Cerebellar nuclear complex (tissue), 1 donor: ENCODE results near the gene OR2T35.

ENCODE experiments used
- DNase-seq, 2 experiments: peaks; one replicate each; lab custom pipeline; 2025; lab: John Stamatoyannopoulos, UW

The OR2T35 gene

DNA sequence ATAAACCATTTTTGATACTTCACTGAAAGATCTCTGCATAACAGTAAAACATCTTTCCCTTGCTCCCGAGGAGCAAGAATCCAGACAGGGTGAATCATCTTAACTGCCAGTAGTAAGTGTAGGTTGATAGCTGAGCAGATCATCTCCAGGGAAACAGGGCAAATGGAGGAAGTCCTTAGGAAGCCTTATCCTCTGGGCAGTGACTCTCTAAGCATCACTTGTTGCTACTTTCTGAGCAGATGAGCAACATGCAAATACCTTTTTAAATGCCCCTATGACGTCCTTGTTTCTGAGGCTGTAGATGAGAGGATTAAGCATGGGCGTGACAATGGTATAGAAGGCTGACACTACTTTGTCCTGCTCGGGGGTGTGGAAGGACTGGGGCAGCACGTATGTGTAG is 19.1 kb downstream of the OR2T35 start:
- DNase-seq = no peak

DNA sequence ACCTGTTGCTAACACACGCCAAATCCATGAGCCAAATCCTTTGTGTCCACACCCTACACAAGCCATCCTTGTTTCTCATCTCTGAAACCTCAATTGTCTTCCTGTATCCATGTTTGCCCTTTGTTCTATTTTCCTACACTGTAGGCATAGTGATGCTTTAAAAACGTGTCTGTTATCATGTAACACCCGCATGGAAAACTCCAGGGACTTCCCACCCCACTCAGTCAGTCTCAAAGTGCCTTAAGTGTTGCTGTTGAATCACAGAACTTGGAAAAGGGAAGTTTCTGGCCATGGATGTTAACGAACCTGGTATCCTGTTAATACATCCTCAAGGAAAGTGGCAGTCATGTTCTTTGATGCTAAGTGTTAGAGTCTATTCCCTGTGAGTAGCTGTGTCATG is 19.9 kb downstream of the OR2T35 start:
- DNase-seq = no peak

DNA sequence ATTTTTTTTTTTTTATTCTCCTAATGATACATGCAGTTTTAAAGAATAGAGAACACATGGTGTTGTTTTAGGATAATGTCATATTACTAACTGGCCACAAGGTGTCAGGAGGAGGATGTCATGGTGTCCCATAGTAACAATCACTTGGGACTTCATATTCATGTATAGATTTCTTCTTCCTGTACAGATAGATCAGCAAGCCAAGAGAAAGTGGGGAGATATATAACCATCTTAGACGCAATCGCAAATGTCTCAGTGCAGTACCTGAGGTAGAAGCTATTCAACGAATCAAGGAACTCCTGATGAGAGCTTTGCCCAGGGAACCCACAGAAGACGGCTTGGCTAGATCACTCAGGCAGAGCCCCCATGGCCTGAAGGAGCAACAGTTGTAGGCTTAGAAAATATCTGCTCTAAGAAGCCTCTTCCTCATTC is 22.5 kb downstream of the OR2T35 start:
- DNase-seq = no peak

DNA sequence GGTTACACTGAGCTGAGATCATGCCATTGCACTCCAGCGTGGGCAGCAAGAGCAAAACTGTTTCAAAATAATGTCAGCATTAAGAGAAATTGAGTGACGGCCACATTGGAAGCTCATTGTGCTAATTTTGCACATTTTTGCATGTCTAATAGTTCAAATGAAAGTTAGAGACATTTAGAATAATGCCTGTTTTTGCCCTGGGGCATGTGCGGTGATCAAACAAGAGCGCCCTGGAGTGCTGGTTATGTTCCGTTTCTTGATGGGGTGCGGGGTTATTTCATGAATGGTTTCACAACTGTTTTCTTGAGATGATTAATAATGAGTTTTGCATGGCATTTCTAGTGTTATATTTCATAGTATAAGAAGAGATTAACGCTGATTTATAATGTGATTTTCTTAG is 23.3 kb downstream of the OR2T35 start:
- DNase-seq = no peak

DNA sequence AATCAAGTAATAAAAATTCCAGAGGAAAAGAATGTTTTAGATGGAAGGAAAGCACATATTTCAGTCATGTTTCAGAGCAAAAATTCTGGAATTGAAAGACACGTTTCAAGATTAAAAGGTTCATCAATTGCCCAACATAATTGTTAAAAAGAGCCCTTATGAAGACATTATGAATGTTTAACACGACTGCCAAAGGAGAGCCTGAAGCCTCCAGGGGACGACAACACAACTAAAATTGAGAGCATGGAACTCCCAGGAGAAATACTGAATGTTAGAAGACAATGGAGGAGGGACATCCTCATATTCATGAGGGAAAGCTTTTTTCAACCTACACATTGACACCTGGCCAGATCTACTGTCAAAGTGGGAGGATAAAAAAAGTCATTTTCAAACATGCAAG is 26.2 kb downstream of the OR2T35 start:
- no peak for DNase-seq

DNA sequence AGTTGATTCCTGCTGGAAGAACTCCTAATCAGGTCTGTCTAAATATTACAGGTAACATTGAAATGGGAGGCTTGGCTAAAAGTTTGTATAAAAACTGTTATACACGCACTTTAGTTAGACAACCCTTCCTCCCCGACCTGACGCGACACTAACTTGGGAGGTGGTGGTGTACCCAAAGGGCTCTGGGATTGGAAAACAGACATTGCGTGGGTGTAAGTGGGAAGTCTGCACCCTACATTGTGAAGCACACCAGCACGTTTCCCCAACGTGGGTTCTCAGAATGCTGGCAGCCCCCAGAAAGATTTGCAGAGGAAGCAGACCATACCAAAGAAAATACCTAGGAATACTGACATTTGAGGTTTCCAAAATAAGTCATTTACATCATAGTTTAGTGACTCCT is 27.0 kb downstream of the OR2T35 start:
- no peak for DNase-seq

DNA sequence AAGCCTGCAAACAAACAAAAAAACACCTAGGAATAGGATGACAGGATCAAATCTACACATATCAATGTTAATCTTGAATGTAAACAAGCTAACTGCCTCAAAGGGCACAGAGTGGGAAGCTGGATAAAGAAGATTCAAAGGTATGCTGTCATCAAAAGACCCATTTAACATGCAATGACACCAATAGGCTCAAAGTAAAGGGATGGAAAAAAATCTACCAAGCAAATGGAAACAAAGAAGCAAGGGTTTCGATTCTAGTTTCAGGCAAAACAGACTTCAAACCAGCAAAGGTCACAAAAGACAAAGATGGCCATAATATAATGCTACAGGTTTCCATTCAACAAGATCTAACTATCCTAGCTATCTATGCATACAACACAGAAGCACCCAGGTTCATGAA is 31.3 kb downstream of the OR2T35 start:
- DNase-seq = no peak

DNA sequence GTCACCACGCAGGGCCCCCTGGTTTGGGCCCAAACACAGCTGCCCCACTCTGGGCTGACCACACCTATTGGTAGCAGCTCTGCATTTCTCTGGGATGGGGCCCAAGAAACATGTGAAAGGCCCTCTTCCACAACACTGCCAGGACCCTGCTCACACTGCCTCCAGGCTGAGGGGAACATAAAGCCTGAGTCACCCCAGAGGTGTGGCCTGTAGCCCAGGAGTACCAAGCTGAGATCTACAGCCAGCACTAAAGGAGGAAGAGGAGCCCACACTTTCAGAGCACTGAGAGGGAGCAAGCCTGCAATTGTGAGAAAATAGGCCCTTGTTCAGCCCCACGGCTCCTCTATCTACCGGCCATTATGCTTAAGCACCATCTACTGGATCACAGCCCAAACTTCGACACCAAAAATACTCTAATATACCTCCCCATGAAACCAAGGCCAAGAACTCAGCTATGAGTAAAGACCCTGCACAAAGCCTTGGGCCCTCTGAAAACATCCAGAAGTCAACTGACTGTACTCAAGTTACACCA is 33.1 kb downstream of the OR2T35 start:
- DNase-seq = no peak

DNA sequence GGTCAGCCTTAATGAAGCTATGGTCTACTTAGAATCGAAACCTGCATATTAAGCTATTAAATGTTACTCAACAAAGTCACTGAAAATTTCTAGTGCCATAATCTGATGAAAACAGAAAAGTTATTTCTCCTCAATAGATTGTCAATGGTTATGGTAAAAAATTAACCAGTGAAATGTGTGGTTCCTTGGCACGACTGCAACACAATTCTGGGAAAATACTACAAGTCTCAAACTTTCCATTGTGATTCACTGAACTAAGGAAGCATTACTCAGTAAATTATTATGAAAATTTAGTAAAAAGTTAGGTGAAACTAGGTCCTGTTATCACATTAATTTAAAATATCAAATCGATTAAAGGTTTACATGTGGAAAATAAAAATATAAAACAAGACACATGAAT is 34.8 kb downstream of the OR2T35 start:
- no peak for DNase-seq

DNA sequence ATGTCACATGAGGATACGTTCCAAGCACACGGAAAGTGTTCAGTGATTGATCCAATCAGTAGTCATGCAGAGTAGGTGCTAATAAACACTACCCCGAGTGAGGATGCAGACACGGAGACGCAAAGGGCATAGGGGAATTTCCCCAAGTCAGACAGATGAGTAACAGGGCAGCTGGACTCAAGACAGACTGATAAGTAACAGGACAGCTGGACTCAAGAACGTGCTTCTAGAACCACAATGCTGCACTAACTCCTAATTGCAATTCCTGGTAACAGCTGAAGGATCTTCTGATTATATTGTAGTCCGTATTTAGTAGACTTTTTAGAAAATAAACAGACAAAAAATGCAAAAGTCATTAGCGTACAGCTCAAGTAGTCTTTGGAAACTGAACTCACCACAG is 45.7 kb downstream of the OR2T35 start:
- DNase-seq = no peak

DNA sequence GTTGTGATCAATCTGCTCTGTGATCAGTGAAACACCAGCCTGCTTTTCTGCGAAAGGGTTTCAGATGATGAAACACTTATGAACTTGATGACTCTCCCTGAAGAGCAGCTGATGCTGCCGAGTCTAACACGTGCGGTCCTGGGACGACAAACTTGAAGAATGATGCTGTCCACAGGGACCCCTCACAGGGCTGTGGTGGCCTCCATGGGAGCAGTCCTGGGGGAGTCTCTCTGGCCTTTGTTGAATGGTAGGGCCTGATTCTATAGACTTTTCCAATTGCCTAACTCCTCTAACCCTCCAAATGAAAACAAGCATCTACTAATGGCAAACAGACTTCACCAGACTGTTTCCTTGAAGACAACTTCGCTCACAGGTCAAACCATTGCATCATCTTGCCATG is 47.5 kb downstream of the OR2T35 start, which contains the start of gene OR2T10:
OR2T10 (minus strand) TSS at position 112 of the 400 bp plus-strand sequence. CDS start 3,932 bp downstream, outside the sequence.
- no peak for DNase-seq

DNA sequence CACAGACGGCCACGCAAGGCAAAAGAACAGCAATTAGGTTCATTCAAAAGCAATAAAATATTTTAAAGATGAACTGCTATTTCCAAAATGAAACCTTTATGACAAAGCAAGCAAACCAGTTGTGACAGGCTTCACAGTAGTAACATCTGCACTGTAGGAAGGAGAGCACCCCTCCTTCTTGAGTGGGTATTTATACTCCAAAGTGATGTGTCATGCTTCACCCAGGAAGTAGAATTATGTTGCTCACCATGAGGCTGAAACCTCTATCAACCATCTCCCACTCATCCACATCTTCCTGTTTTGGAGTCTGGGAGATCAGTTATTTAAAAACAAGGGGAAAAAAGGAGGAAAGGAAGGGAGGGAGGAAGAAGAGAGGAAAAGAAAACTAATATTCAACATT is 48.5 kb downstream of the OR2T35 start:
- no peak for DNase-seq

DNA sequence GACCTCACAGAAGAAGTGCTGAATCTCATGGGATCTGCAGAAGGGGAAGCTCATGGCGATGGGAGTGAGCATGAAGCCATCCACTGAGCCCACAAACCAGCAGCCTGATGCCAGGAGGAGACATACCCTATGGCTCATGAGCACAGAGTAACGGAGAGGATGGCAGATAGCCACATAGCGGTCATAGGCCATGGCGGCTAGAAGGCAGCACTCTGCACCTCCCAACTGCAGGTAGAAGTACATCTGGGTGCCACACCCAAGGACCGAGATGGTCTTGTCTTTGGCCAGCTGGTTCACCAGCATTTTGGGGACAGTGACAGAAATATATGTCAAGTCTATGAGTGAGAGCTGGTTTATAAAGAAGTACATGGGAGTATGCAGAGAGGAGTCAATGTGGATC is 51.9 kb downstream of the OR2T35 start:
- no peak for DNase-seq

DNA sequence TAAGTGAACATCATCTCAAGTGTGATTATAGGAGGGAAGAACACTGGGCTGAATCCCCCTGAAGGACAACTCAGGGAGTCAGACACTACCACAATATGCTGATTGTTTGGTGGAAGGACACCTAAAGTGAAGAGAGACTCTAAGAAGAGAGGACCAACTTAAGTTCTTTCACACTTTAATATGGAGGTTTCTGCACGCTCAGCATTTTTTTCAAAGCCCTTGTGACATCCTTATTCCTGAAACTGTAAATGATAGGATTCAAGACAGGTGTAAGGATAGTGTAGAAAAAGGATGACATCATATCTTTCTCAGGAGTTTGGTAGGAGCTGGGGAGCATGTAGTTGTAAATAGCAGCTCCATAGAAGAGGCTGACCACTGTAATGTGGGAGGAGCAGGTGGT is 52.4 kb downstream of the OR2T35 start:
- DNase-seq = no peak

DNA sequence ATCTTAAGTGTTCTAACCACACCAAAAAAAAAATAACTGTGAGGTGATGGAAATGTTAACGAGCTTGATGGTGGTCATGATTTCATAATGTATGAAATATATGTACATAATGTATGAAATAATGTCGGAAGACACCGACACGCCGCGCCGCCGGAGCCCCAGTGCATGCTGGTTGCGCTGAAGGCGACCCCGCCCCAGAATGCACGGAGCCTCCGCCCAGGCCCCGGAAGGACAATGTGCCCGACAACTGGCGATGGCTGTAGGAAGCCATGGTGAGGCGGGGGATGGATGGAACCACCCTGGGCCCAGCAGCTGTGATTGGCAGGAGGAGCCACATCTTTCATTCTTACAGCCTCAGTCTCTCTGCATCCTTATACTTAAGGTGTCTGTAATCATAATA is 55.0 kb downstream of the OR2T35 start:
- no peak for DNase-seq

DNA sequence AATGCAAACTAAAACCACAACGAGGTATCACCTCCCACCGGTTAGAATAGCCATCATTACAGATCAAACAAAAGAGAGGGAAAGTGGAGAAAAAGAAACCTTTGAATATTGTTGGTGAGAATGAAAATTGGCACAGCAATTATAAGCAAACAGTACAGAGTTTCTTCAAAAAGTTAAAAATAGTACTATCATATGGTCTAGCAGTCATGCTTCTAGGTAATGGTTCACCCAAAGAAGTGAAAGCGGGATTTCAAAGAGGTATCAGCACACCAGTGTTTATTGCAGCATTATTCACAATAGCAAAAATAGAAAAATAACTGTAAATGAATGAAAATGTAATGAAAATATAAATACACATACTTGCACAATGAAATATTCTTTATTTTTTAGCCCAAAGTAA is 55.7 kb downstream of the OR2T35 start:
- no peak for DNase-seq
